ENCODE results near the gene COMMD6.

- TF ChIP-seq CTCF (IDR thresholded peaks at IDR 0.05; ENCODE audit: low read depth, low read length, poor library complexity, severe bottlenecking) (no peak), EZH2phosphoT487 (IDR thresholded peaks at IDR 0.05; ENCODE audit: borderline replicate concordance, low read length) (no peak)
Observed at GRCh38 chr13:75555836-75556235, 18.2 kb upstream of the COMMD6 start.
